HCT116 (cell line): ENCODE results near the gene OXCT1. TPM values are rescaled to one million over a fixed set of nuclear protein-coding genes. Genes with fewer than 3 reads are reported as not detected.

Experiments used
- ATAC-seq: fragments of 200-7000 bp; cut with Tn5 transposase; 2 replicates; pipeline ENCODE4 v1.9.1; 2020; ENCODE audit warnings: mild to moderate bottlenecking, moderate library complexity
- BruUV-seq: library from RNA; stranded (reverse); fragments of 400-500 nt; replicated peaks from 2 replicates; lab custom pipeline; 2021; lab: Mats Ljungman, UMichigan
- CTCF ChIA-PET: fragments of 300-600 bp; sonication (Branson Sonifier 250); formaldehyde crosslinking; loops from one replicate; lab custom pipeline; 2021; ENCODE audit warnings: antibody characterized with exemption; lab: Charles Lee
- POLR2A ChIA-PET: fragments of 300-600, 350-600 bp; sonication (Branson Sonifier 250); formaldehyde crosslinking; loops from one replicate; lab custom pipeline; 2021; ENCODE audit warnings: antibody characterized with exemption; lab: Charles Lee
- RAD21 ChIA-PET, 2 experiments: fragments of 300-600 bp; sonication (Branson Sonifier 250); formaldehyde crosslinking; loops; one replicate each; lab custom pipeline; 2023; ENCODE audit warnings: low total read pairs in 2 of 2; ENCODE audit not compliant: uncharacterized antibody in 2 of 2, unreplicated experiment in 2 of 2, low non-redundant PET in 1 of 2; lab: Charles Lee
- DNase-seq: peaks from one replicate; pipeline ENCODE4 v3.0.0-alpha.2; 2010; ENCODE audit warnings: low read depth, low spot score
- H2AFZ ChIP-seq: fragments of 200-600 bp; shearing (Covaris generic), sonication (generic); 2 replicates; pipeline ENCODE4 v1.6.1; 2017; ENCODE audit warnings: low read depth, mixed run types, mixed read lengths, antibody characterized with exemption, low read length; ENCODE audit not compliant: poor library complexity, severe bottlenecking
- H3K27ac ChIP-seq: 2 replicates; pipeline ENCODE4 v1.5.1; 2012; ENCODE audit warnings: low read depth, low read length
- H3K27me3 ChIP-seq: fragments of 200-600 bp; sonication (generic); 2 replicates; pipeline ENCODE4 v1.6.1; 2016; ENCODE audit warnings: mixed run types, low read length, mixed read lengths; ENCODE audit not compliant: insufficient read depth
- H3K36me3 ChIP-seq, 2 experiments: fragments of 200-500 bp in 1 of 2; fragments of 200-600 bp in 1 of 2; sonication (Bioruptor generic) in 1 of 2; sonication (generic) in 1 of 2; 2 replicates each; pipeline versions ENCODE4 v1.5.1 to v1.6.1; 2014 to 2016; ENCODE audit warnings: low read length in 2 of 2, inconsistent platforms in 1 of 2, mixed read lengths in 1 of 2, mixed run types in 1 of 2; ENCODE audit not compliant: insufficient read depth in 2 of 2, control insufficient read depth in 1 of 2
- H3K4me1 ChIP-seq, 2 experiments: fragments of 200-600 bp in 1 of 2; sonication (generic) in 1 of 2; 2 replicates each; pipeline versions ENCODE4 v1.5.1 to v1.6.1; 2012 to 2017; ENCODE audit warnings: low read length in 2 of 2, inconsistent platforms in 1 of 2, mild to moderate bottlenecking in 1 of 2, mixed read lengths in 1 of 2, mixed run types in 1 of 2, moderate library complexity in 1 of 2; ENCODE audit not compliant: insufficient read depth in 2 of 2, control insufficient read depth in 1 of 2
- H3K4me2 ChIP-seq: fragments of 200-600 bp; sonication (generic); 2 replicates; pipeline ENCODE4 v1.6.1; 2017; ENCODE audit warnings: mixed run types, low read length, mixed read lengths
- H3K4me3 ChIP-seq, 2 experiments: fragments of 200-600 bp in 1 of 2; sonication (generic) in 1 of 2; replicated peaks in 1 of 2; 2 replicates each; pipeline ENCODE4 v1.5.1; 2011 to 2016; ENCODE audit warnings: low read length in 2 of 2, control low read depth in 1 of 2, low read depth in 1 of 2, mild to moderate bottlenecking in 1 of 2, mixed read lengths in 1 of 2, mixed run types in 1 of 2
- H3K79me2 ChIP-seq: fragments of 200-600 bp; sonication (generic); 2 replicates; pipeline ENCODE4 v1.6.1; 2017; ENCODE audit warnings: mild to moderate bottlenecking, mixed run types, low read length, moderate library complexity, mixed read lengths; ENCODE audit not compliant: insufficient read depth
- H3K9ac ChIP-seq: fragments of 200-600 bp; sonication (generic); 2 replicates; pipeline ENCODE4 v1.6.1; 2016; ENCODE audit warnings: low read length, mixed read lengths
- H3K9me2 ChIP-seq: fragments of 200-600 bp; sonication (generic), shearing (Covaris generic); 2 replicates; pipeline ENCODE4 v1.6.1; 2017; ENCODE audit warnings: mixed run types, mild to moderate bottlenecking, moderate library complexity; ENCODE audit not compliant: insufficient read depth
- H3K9me3 ChIP-seq, 2 experiments: fragments of 200-500 bp in 1 of 2; fragments of 200-600 bp in 1 of 2; sonication (Bioruptor generic) in 1 of 2; sonication (generic) in 1 of 2; 2 replicates each; pipeline ENCODE4 v1.6.1; 2014 to 2017; ENCODE audit warnings: low read length in 2 of 2, mixed read lengths in 2 of 2, inconsistent platforms in 1 of 2, low read depth in 1 of 2, mild to moderate bottlenecking in 1 of 2, mixed run types in 1 of 2, moderate library complexity in 1 of 2; ENCODE audit not compliant: control insufficient read depth in 1 of 2, insufficient read depth in 1 of 2
- H4K20me1 ChIP-seq: fragments of 200-600 bp; sonication (generic), shearing (Covaris generic); 2 replicates; pipeline ENCODE4 v1.6.1; 2017; ENCODE audit warnings: mixed run types, mild to moderate bottlenecking, moderate library complexity; ENCODE audit not compliant: insufficient read depth
- EZH2 ChIP-seq: fragments of 200-600 bp; sonication (generic); IDR thresholded peaks from 2 replicates; pipeline ENCODE4 v1.6.1; 2017; ENCODE audit warnings: antibody characterized with exemption, mixed run types
- EZH2phosphoT487 ChIP-seq: fragments of 200-600 bp; IDR thresholded peaks from 2 replicates; pipeline ENCODE4 v1.6.1; 2018; ENCODE audit warnings: antibody characterized with exemption, borderline replicate concordance
- FOSL1 ChIP-seq: IDR thresholded peaks from 2 replicates; pipeline ENCODE4 v1.6.1; 2012; ENCODE audit warnings: low read depth
- JUND ChIP-seq: IDR thresholded peaks from 2 replicates; pipeline ENCODE4 v1.6.1; 2012
- SP1 ChIP-seq: IDR thresholded peaks from 2 replicates; pipeline ENCODE4 v1.6.1; 2012; ENCODE audit warnings: low read depth
- YY1 ChIP-seq: IDR thresholded peaks from 2 replicates; pipeline ENCODE4 v1.6.1; 2011; ENCODE audit warnings: low read length, low read depth, moderate library complexity, mild to moderate bottlenecking; ENCODE audit not compliant: insufficient replicate concordance; ENCODE audit errors: extremely low read depth
- ZFX ChIP-seq: fragments of 450-650 bp; IDR thresholded peaks from 2 replicates; pipeline ENCODE4 v1.6.1; 2017
- intact Hi-C: fragments of 100-400 bp; cut with micrococcal nuclease; formaldehyde crosslinking; loops from 2 replicates; pipeline ENCODE4 v1.10.0; 2022
- total RNA-seq: library from RNA; stranded (reverse); gene quantifications from one replicate; pipeline ENCODE4 v1.2.1, GENCODE V29; 2021; ENCODE audit not compliant: unreplicated experiment
- TF ChIP-seq, protein P1 (sequence below): IDR thresholded peaks from 2 replicates; pipeline ENCODE4 v1.6.1; 2012

OXCT1 gene
- total RNA-seq, 1 experiment from 2014 or later, result 28.1 TPM

GRCh38 chr5:41751867-41752266, 118.4 kb downstream of the OXCT1 start:
- DNase-seq, result no peak
- Histone ChIP-seq H3K9me2 (no peaks in the 10 kb centered on the region), H3K36me3 (no peaks in the 10 kb centered on the region), H4K20me1 (no peaks in the 10 kb centered on the region), H3K4me3 (no peak overlapping the region), H3K79me2 (no peaks in the 10 kb centered on the region), H3K27ac (no peak overlapping the region), H3K4me1 (peaks cover 0 to 4% of the 10 kb centered on the region in 2 experiments; a peak in 1 of 4 replicates), H3K27me3 (no peaks in the 10 kb centered on the region), H2AFZ (no peak overlapping the region), H3K4me2 (no peak overlapping the region), H3K9ac (no peak overlapping the region), H3K9me3 (no peaks in the 10 kb centered on the region)
- POLR2A ChIA-PET, result no interaction called here
- intact Hi-C loops, result no loop called here
- TF ChIP-seq YY1 (no peak), ZFX (no peak), SP1 (no peak), FOSL1 (no peak), EZH2phosphoT487 (no peak), JUND (no peak), EZH2 (no peak)
- no peak for ATAC-seq
- RAD21 ChIA-PET, result no interaction called here
- BruUV-seq, result no TSS peak
- CTCF ChIA-PET, result no interaction called here

DNA sequence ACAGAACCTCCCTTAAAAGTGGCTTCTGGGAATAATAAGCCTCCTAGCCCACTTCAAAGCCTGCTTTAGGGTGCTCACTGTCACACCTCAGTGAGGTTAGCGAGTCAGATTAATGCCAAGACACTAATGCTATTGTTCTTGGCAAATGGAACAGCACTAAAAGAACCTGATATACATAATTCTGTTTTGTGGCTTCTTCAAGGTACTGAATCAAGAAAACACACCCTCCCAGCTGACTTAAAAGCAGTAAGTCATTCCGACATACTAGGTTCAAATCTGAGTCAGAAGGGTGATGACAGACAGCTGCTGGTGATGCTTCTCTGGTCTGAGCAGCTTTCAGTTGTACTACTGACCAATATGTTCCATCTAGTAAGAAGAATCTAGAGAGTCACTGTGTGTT, 121.6 kb downstream of the OXCT1 start:
- TF ChIP-seq, protein P1, sequence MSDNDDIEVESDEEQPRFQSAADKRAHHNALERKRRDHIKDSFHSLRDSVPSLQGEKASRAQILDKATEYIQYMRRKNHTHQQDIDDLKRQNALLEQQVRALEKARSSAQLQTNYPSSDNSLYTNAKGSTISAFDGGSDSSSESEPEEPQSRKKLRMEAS, result no peak
- peak; percentile 17; the same call in 1 of the 2 replicates for TF ChIP-seq JUND
- TF ChIP-seq, all 23 proteins: peak for 1
- Histone ChIP-seq H3K27ac (no peak overlapping the region), H3K4me3 (no peak overlapping the region), H3K4me2 (no peak overlapping the region), H3K9ac (no peak overlapping the region), H3K9me2 (no peaks in the 10 kb centered on the region), H3K27me3 (no peaks in the 10 kb centered on the region), H2AFZ (no peak overlapping the region), H3K36me3 (no peaks in the 10 kb centered on the region), H3K9me3 (no peaks in the 10 kb centered on the region), H3K79me2 (no peaks in the 10 kb centered on the region), H4K20me1 (no peaks in the 10 kb centered on the region), H3K4me1 (peaks cover 0 to 4% of the 10 kb centered on the region in 2 experiments; a peak in 1 of 4 replicates)
- intact Hi-C loops, result no loop called here
- POLR2A ChIA-PET, result no interaction called here
- BruUV-seq, result no TSS peak
- CTCF ChIA-PET, result no interaction called here
- ATAC-seq, result peak; percentile 75
- RAD21 ChIA-PET, result no interaction called here
- peak; percentile 41 for DNase-seq
